Measurements from ENCODE around the gene FAM120AOS. TPM values are rescaled to one million over a fixed set of nuclear protein-coding genes. Genes with fewer than 3 reads are reported as not detected.

FAM120AOS gene
- polyA plus RNA-seq, 2 of the 4 experiments (the other 2 are of a cell fraction), result 37.1 to 85.3 TPM

GRCh38 chr9:93457006-93457405 is 3.6 kb upstream of the FAM120AOS start:
- H3K27ac ChIP-seq, result no peak overlapping the region
- H3K4me1 ChIP-seq, result peaks cover 72% of the 10 kb centered on the region
- ATAC-seq (no peak), DNase-seq (ENCODE audit: low read depth in 1 of 2, low spot score in 1 of 2) (no peak), FAIRE-seq (no peak)
- TF ChIP-seq HOXB13 (CRISPR knock-in tag; IDR thresholded peaks at IDR 0.05; ENCODE audit: low read depth), result no peak
- no peak for TF ChIP-seq RCOR1 (IDR thresholded peaks at IDR 0.05; ENCODE audit: low read depth, low read length)
- no peak for TF ChIP-seq KDM1A (IDR thresholded peaks at IDR 0.05; ENCODE audit: low read depth)
- no peak for TF ChIP-seq RNF2 (IDR thresholded peaks at IDR 0.05; ENCODE audit: borderline replicate concordance, low read depth)
- TF ChIP-seq JUNB (IDR thresholded peaks at IDR 0.05), result no peak
- no peak for TF ChIP-seq HDAC2 (IDR thresholded peaks at IDR 0.05)
- TF ChIP-seq MYC (IDR thresholded peaks at IDR 0.05; ENCODE audit: borderline replicate concordance, low read length), result no peak
- no peak for TF ChIP-seq ZSCAN20 (CRISPR knock-in tag; IDR thresholded peaks at IDR 0.05)
- no peak for TF ChIP-seq JUN (IDR thresholded peaks at IDR 0.05)
- TF ChIP-seq POLR2AphosphoS2 (conservative IDR thresholded peaks at IDR 0.05; ENCODE audit: low read length), result no peak
- TF ChIP-seq FOSB (CRISPR knock-in tag; IDR thresholded peaks at IDR 0.05), result no peak
- no peak for TF ChIP-seq HES2 (IDR thresholded peaks at IDR 0.05)
- no peak for TF ChIP-seq RFX5 (IDR thresholded peaks at IDR 0.05)
- no peaks in the 10 kb centered on the region for H3K9me3 ChIP-seq
- POLR2A ChIA-PET, result no interaction called here
- CTCF ChIA-PET, result interaction anchor here (0.6 to 1.9 kb wide), 2 partner anchors 109 to 371 kb away, joined by 4 to 11 read pairs; no protein-coding TSS in a partner anchor
- no peak overlapping the region for H3K4me3 ChIP-seq
- 74% methylated on average over 1 of the region's 1 CpG for WGBS (ENCODE audit: missing lambda C conversion rate)
- H3K4me2 ChIP-seq, result peak overlapping the region; percentile 81; the same call in 1 of the 3 replicates

- ChIA-PET POLR2A (no interaction called here), CTCF (interaction anchor here (1.1 to 1.9 kb wide), 2 partner anchors 8 to 110 kb away, joined by 3 to 11 read pairs; no protein-coding TSS in a partner anchor)
- ATAC-seq (no peak), FAIRE-seq (no peak), DNase-seq (ENCODE audit: low read depth in 1 of 2, low spot score in 1 of 2) (no peak)
- TF ChIP-seq HEYL (CRISPR knock-in tag; IDR thresholded peaks at IDR 0.05) (no peak), PBX3 (IDR thresholded peaks at IDR 0.05) (no peak), MYC (IDR thresholded peaks at IDR 0.05; ENCODE audit: borderline replicate concordance, low read length) (no peak), ZNF302 (CRISPR knock-in tag; IDR thresholded peaks at IDR 0.05) (no peak), TFCP2L1 (CRISPR knock-in tag; IDR thresholded peaks at IDR 0.05) (no peak), USF2 (IDR thresholded peaks at IDR 0.05) (no peak), PHF8 (IDR thresholded peaks at IDR 0.05; ENCODE audit: borderline replicate concordance, low read depth) (no peak), RCOR1 (IDR thresholded peaks at IDR 0.05; ENCODE audit: low read depth, low read length) (no peak), JUN (IDR thresholded peaks at IDR 0.05) (no peak), ATOH8 (CRISPR knock-in tag; IDR thresholded peaks at IDR 0.05; ENCODE audit: low read depth) (no peak), RARB (CRISPR knock-in tag; IDR thresholded peaks at IDR 0.05) (no peak), HMGXB4 (CRISPR knock-in tag; IDR thresholded peaks at IDR 0.05; ENCODE audit: borderline replicate concordance) (no peak), CHD4 (IDR thresholded peaks at IDR 0.05; ENCODE audit: borderline replicate concordance) (no peak), MAZ (IDR thresholded peaks at IDR 0.05; ENCODE audit: borderline replicate concordance, low read depth, low read length) (no peak), POLR2AphosphoS2 (conservative IDR thresholded peaks at IDR 0.05; ENCODE audit: low read length) (no peak)
- peak overlapping the region; percentile 81 for H3K4me2 ChIP-seq
- no peak overlapping the region for H3K4me3 ChIP-seq
- H3K9me3 ChIP-seq, result no peaks in the 10 kb centered on the region
- WGBS (ENCODE audit: missing lambda C conversion rate), result 71% methylated on average over 2 of the region's 2 CpGs
- peaks cover 67% of the 10 kb centered on the region for H3K4me1 ChIP-seq
- H3K27ac ChIP-seq, result no peak overlapping the region
Observed at GRCh38 chr9:93456504-93456903, 3.1 kb upstream of the FAM120AOS start.
